ENCODE results near the gene IFNL4.
"Not testable (repeated sequence)": the region's sequence is repeated elsewhere in the genome, so short reads cannot be mapped to it uniquely, and the experiment has no call there.

The IFNL4 gene

DNA sequence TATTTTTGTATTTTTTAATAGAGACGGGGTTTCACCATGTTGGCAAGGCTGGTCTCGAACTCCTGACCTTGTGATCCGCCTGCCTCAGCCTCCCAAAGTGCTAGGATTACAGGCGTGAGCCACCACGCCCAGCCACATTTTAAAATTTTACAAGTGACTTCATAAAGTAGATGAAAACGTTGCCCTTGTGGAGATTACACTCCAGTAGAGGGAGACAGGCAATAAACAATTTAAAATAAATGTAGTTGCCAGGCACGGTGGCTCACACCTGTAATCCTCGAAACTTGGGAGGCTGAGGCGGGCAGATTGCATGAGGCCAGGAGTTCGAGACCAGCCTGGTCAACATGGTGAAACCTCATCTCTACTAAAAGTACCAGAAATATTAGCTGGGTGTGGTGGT lies 29.5 kb downstream of the IFNL4 start:
- not testable (repeated sequence) for DNase-seq

- no peak for DNase-seq
Observed at GRCh38 chr19:39218230-39219007, 30.2 kb downstream of the IFNL4 start.

DNA sequence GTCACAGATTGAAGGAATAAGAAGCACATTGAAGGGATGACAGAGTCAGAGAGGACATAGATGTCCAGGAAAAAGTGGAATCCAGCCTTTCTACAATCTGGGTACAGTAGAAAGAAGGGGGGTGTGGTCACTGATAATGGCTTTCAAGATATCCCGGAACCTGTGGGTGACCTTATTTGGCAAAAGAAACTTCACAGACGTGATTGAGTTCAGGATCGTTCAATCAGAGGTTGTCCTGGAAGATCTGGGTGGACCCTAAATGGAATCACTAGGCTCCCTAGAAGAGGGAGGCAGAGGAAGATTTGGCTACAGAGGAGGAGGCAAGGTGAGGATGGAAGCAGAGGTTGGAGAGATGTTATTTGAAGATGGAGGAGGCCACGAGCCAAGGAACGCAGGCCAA lies 31.6 kb downstream of the IFNL4 start:
- DNase-seq: no peak

DNA sequence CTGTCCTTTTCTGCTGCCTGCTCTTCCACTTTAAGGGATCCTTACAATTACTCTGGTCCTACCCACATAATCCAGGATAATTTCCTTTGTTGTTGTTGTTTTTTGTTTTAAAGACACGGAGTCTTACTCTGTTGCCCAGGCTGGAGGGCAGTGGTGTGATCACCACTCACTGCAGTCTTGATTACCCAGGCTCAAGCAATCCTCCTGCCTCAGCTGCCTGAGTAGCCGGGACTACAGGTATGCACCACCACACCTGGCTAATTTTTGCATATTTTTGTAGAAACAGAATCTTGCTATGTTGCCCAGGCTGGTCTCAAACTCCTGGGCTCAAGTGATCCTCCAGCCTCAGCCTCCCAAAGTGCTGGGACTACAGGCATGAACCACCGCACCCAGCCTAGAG lies 33.3 kb downstream of the IFNL4 start:
- not testable (repeated sequence) for DNase-seq

DNA sequence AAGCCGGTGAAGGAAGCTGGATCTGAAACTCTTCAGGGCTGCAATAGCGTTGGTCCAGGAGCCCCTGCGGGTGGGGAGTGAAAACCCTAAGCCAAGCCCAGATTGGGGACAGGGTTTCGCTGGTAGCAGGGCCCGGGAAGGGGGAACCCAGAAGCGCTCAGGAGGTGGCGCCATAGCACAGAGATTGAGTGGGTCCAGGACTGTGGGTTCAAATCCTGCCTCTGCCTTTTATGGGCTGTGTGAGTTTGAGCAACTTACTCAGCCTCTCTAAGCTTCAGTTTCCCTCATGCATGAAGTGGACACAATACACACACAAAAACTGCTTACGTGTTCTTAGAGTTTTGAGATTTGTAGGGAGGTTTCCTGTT lies 36.3 kb downstream of the IFNL4 start:
- peak; percentile 71 for DNase-seq

DNA sequence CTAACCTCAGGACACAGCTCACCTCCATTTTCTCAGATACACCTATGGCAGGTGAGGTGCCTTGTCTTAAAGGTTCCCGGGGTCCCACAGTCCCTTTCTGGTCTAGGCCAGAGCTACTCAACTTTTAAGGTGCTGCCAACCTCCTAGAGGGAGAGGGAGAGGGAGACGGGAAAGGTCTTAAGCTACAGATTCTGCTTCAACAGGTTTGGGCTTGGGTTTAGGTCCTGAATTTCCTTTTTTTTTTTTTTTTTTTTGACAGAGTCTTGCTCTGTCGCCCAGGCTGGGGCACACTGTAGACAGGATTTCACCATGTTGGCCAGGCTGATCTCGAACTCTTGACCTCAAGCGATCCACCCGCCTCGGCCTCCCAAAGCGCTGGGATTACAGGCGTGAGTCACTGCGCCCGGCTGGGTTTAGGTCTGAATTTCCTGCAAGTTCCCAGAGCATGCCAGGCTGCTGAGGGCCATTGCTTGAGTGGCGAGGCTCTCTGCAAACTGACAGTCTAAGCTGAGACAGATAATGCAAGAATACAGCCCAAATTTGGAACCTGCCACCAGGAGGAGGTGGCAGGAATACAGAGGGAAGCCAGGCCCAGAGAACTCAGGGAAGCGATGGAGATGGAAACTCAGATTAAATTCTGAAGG lies 36.8 kb downstream of the IFNL4 start:
- no peak for DNase-seq

DNA sequence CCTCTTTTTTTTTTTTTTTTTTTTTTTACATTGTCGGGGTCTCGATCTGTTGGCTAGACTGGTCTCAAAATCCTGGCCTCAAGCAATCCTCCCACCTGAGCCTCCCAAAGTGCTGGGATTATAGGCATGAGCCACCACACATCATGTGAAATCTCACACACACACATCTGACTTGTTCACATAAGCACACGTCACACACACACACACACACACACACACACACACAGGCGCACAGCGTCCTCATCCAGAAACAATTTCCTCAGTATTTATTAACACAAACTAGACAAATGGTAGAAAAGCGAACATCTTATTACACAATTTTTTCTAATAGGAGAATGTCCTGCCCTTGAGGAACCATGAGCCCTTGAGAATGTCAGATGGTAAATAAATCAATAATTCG lies 39.5 kb downstream of the IFNL4 start:
- DNase-seq: no peak

DNA sequence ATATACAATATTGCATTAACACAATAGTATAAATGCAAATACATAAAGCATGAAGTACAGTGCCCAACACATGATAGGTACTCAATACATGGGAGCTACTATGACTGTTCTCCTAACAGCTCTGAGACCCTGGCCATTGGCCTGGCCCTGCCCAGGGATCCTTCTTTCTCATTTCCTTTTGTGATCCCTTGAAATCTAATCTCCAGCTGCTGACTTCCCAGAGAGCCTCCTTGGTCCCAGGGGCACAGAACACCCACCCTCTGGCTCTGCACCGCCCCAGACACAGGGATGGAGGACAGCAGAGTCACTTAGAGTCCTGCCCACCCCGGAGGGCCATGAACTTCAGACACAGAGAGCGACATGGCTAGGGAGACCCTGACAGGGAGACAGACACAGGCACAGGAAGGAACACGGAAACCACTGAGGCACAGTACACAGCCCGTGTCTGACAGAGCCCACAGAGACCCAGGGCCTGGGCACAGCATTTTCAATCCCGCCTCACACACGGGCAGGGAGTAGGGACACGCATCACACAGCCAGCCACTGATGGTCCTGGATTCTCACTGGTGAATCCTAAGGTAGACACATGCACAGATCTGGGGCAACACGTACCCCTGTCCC lies 40.4 kb downstream of the IFNL4 start:
- DNase-seq: no peak

DNA sequence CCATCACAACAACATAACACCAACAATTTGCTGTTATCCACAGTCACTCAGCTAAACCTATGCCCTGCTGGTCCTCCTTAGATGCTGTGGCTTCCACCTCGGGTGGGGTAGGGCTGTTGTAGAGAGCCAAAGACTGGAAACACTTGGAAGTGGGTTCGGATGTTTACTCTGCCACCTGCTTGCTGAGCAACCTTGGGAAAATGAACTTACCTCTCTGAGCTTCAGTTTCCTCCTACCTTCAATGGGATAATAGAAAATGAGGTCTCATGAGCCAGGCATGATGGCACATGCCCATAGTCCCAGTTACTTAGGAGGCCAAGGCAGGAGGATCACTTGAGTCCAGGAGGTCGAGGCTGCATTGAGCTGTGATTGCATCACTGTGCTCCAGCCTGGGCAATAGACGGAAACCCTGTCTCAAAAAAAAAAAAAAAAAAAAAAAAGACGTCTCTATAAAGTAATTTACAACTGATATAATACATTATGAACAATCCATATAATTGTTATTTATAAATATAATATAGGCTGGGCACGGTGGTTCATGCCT lies 41.3 kb downstream of the IFNL4 start:
- no peak for DNase-seq

DNA sequence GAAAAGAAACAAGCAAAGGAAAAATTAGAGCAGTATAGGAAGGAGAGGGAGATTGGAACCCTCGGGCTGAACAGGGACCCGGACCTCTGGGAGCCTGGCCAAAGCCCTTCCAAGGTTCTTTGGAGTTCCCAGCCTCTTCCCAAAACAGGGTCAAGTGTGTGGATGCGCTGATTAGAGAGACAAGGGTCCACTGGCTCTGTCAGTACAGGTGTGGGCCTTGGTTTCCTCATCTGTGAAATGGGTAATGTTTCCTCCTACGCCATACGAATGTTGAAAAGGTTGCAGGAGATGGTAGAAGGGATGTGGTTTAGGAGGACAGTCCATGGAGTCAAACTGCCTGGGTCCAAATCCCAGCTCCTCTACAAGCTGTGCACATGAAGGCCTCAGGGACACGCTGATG lies 42.5 kb downstream of the IFNL4 start:
- no peak for DNase-seq

- DNase-seq: no peak
Observed at GRCh38 chr19:39205449-39205764, 43.2 kb downstream of the IFNL4 start.

- no peak for DNase-seq
Observed at GRCh38 chr19:39203372-39204341, 45.0 kb downstream of the IFNL4 start, which contains the start of gene SYCN. TSS of gene SYCN (minus strand) at chr19:39204263. CDS start at chr19:39204254, 9 bp downstream.

- no peak for DNase-seq
Observed at GRCh38 chr19:39202998-39203355, 45.7 kb downstream of the IFNL4 start.

DNA sequence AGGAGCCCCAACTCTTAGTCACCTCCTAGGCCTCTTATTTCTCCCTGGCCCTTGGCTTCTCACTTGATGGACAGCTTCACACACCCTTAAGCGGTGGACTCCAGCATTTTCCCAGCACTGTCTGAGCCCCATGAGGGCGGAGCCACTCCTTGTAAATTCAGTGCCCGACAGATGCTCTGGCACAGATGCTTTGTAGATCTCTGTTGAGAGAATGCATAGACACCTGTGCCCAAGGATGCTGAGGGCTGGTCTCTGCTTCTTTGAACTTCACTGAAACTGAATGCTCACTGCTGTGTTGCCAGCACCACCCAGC lies 47.9 kb downstream of the IFNL4 start:
- DNase-seq: no peak

DNA sequence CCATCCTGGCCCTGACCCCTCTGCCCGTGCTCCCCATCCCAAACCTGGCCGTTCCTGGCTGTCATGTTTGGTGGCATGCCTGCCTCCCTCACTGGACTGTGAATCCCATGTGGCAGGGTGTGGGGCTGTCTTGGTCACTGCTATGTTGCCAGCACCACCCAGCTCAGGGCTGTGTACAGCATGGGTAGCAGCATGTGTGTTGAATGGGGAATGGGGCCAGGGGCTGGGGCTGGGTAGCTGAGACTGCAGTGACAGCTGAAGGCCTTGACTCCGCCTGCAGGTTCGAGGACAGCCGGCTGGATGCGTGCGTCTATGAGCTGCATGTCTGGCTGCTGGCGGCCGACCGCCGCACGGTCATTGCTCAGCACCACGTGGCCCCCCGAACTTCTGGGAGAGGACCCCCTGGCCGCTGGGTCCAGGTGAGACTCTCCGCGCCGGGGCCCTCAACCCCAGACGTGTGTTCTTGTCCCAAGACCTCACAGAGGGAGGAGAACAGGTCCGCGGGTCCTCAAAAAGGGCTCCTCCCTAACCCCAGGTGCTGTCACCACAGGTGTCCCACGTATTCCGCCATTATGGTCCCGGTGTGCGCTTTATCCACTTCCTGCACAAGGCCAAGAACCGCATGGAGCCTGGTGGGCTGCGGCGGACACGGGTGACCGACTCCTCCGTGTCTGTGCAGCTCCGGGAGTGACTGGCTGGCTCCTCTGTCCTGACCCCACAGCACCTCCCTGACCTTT lies 48.4 kb downstream of the IFNL4 start:
- DNase-seq: no peak

DNA sequence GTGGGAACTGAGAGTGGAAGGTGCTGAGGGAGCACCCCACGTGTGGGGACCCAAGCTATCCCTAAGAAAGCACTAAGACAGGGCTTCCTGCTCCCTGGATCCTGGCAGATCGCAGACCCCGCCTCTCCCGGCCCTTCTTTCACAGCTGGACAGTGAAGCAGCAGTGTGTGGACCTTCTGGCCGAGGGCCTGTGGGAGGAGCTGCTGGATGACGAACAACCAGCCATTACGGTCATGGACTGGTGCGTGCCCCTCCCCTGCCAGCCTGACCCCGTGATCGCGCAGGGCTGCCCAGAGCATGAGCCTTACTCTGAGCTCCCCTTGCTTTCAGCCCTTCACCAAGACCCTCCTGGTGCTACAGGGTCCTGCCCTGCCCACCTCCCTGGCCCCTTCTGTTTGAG lies 49.6 kb downstream of the IFNL4 start:
- no peak for DNase-seq

- no peak for DNase-seq
Observed at GRCh38 chr19:39197808-39198207, 50.8 kb downstream of the IFNL4 start.

DNA sequence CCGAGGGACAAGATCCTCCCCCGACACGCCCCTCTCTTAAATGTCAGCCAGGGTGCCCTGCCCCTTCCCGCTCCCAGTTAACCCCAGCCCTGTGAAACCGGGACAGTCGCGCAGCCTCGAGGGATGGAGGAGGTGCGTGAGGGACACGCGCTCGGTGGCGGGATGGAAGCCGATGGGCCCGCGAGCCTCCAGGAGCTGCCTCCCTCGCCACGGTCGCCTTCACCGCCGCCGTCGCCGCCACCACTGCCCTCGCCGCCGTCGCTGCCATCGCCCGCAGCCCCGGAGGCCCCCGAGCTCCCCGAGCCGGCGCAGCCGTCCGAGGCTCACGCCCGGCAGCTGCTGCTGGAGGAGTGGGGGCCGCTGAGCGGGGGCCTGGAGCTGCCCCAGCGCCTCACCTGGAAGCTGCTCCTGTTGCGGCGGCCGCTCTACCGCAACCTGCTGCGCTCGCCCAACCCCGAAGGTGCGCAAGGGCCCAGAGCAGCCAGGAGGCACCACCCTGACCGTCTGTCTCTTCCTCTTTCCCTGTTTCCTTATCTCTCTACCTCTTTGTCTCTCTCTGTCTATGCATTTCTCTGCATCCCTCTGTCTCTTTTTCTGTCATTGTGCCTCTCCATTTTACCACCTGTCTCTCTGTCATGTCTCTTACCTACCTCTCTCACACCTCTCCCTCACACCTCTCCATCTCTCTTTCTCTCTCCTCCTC lies 51.6 kb downstream of the IFNL4 start, which contains the start of gene NCCRP1:
Gene NCCRP1, plus strand, starts transcription at position 105 of the 703 bp plus-strand sequence. Its CDS starts 19 bp downstream, at position 124.
- DNase-seq: peak; percentile 14

DNA sequence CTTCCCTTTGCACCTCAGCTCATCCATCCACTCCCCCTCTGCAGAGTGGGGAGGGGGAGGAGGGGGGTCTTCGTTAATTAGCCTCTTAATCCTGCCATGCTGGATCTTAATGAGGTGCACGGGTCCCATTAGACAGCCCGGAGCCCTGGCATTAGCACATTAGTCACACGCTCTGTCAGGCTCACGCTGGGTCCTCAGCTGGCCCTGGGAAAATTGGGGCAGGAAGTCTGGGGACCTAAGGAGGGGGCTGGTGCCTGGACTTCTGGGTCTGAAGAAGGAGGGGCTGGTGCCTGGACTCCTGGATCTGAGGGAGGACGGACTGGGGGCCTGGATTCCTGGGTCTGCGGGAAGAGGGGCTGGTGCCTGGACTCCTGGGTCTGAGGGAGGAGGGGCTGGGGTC lies 52.3 kb downstream of the IFNL4 start:
- DNase-seq: no peak

All from CD4-positive, alpha-beta T cell treated with Interleukin-17A for 4 hours (primary cell).